SK-N-SH treated with all-trans-retinoic acid at 6 μM for 48 hours (cell line): ENCODE measurements around the gene MAP3K1.

Source experiments
- ARNTL ChIP-seq: fragments of 450-650 bp; formaldehyde crosslinking; IDR thresholded peaks from 2 replicates; pipeline ENCODE4 v1.5.0; 2020; ENCODE audit warnings: low read depth, mild to moderate bottlenecking, moderate library complexity, borderline replicate concordance
- ESRRG ChIP-seq: fragments of 250-450 bp; sonication (Bioruptor Pico); IDR thresholded peaks from 2 replicates; pipeline ENCODE4 v1.6.1; 2021; ENCODE audit warnings: mild to moderate bottlenecking
- ISL1 ChIP-seq: fragments of 250-450 bp; sonication (Bioruptor Pico); IDR thresholded peaks from 2 replicates; pipeline ENCODE4 v2.1.2; 2022; ENCODE audit warnings: mild to moderate bottlenecking, moderate library complexity
- PATZ1 ChIP-seq: fragments of 250-450 bp; sonication (Bioruptor Pico); IDR thresholded peaks from 2 replicates; pipeline ENCODE4 v1.8.0; 2020; ENCODE audit warnings: mild to moderate bottlenecking, moderate library complexity, borderline replicate concordance
- POU6F1 ChIP-seq: fragments of 250-450 bp; sonication (Bioruptor Pico); IDR thresholded peaks from 2 replicates; pipeline ENCODE4 v1.8.0; 2021; ENCODE audit warnings: low read depth, mild to moderate bottlenecking, moderate library complexity, borderline replicate concordance
- RARB ChIP-seq: fragments of 250-450 bp; sonication (Bioruptor Pico); IDR thresholded peaks from 2 replicates; pipeline ENCODE4 v1.8.0; 2021; ENCODE audit warnings: mild to moderate bottlenecking, moderate library complexity
- TOX ChIP-seq: fragments of 250-450 bp; sonication (Bioruptor Pico); IDR thresholded peaks from 2 replicates; pipeline ENCODE4 v1.8.0; 2021; ENCODE audit warnings: mild to moderate bottlenecking, moderate library complexity, borderline replicate concordance
- ZC3H10 ChIP-seq: fragments of 250-450 bp; sonication (Bioruptor Pico); IDR thresholded peaks from 2 replicates; pipeline ENCODE4 v1.5.1; 2021; ENCODE audit warnings: mild to moderate bottlenecking, moderate library complexity
- ZFP3 ChIP-seq: fragments of 250-450 bp; sonication (Bioruptor Pico); IDR thresholded peaks from 2 replicates; pipeline ENCODE4 v1.5.0; 2020; ENCODE audit warnings: mild to moderate bottlenecking, moderate library complexity
- ZFP30 ChIP-seq: fragments of 450-650 bp; formaldehyde crosslinking; IDR thresholded peaks from 2 replicates; pipeline ENCODE4 v1.5.0; 2022; ENCODE audit warnings: mild to moderate bottlenecking, moderate library complexity
- ZNF565 ChIP-seq: fragments of 450-650 bp; formaldehyde crosslinking; conservative IDR thresholded peaks from 2 replicates; pipeline ENCODE4 v1.5.0; 2020; ENCODE audit warnings: low read depth, mild to moderate bottlenecking, moderate library complexity
- ZNF70 ChIP-seq: fragments of 450-650 bp; formaldehyde crosslinking; IDR thresholded peaks from 2 replicates; pipeline ENCODE4 v1.5.0; 2020; ENCODE audit warnings: mild to moderate bottlenecking, moderate library complexity
- TF ChIP-seq, protein P1 (sequence below): fragments of 250-450 bp; sonication (Bioruptor Pico); IDR thresholded peaks from 2 replicates; pipeline ENCODE4 v1.5.0; 2020; ENCODE audit warnings: mild to moderate bottlenecking, moderate library complexity
- TF ChIP-seq, protein P2 (sequence below): fragments of 250-450 bp; sonication (Bioruptor Pico); IDR thresholded peaks from 2 replicates; pipeline ENCODE4 v1.5.1; 2020; ENCODE audit warnings: low read depth, mild to moderate bottlenecking, moderate library complexity

GRCh38 chr5:56941981-56942380 lies 126.6 kb downstream of the MAP3K1 start:
- TF ChIP-seq PATZ1 (CRISPR knock-in tag) (no peak), ESRRG (CRISPR knock-in tag) (no peak), ARNTL (no peak), ZFP30 (CRISPR knock-in tag) (no peak), ZNF70 (CRISPR knock-in tag) (no peak), ZC3H10 (no peak), TOX (CRISPR knock-in tag) (no peak), RARB (CRISPR knock-in tag) (no peak), POU6F1 (CRISPR knock-in tag) (no peak), ZNF565 (no peak), ZFP3 (no peak), ISL1 (CRISPR knock-in tag) (no peak)
- TF ChIP-seq, protein P1, sequence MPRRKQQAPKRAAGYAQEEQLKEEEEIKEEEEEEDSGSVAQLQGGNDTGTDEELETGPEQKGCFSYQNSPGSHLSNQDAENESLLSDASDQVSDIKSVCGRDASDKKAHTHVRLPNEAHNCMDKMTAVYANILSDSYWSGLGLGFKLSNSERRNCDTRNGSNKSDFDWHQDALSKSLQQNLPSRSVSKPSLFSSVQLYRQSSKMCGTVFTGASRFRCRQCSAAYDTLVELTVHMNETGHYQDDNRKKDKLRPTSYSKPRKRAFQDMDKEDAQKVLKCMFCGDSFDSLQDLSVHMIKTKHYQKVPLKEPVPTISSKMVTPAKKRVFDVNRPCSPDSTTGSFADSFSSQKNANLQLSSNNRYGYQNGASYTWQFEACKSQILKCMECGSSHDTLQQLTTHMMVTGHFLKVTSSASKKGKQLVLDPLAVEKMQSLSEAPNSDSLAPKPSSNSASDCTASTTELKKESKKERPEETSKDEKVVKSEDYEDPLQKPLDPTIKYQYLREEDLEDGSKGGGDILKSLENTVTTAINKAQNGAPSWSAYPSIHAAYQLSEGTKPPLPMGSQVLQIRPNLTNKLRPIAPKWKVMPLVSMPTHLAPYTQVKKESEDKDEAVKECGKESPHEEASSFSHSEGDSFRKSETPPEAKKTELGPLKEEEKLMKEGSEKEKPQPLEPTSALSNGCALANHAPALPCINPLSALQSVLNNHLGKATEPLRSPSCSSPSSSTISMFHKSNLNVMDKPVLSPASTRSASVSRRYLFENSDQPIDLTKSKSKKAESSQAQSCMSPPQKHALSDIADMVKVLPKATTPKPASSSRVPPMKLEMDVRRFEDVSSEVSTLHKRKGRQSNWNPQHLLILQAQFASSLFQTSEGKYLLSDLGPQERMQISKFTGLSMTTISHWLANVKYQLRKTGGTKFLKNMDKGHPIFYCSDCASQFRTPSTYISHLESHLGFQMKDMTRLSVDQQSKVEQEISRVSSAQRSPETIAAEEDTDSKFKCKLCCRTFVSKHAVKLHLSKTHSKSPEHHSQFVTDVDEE (CRISPR knock-in tag), result no peak
- TF ChIP-seq, protein P2, sequence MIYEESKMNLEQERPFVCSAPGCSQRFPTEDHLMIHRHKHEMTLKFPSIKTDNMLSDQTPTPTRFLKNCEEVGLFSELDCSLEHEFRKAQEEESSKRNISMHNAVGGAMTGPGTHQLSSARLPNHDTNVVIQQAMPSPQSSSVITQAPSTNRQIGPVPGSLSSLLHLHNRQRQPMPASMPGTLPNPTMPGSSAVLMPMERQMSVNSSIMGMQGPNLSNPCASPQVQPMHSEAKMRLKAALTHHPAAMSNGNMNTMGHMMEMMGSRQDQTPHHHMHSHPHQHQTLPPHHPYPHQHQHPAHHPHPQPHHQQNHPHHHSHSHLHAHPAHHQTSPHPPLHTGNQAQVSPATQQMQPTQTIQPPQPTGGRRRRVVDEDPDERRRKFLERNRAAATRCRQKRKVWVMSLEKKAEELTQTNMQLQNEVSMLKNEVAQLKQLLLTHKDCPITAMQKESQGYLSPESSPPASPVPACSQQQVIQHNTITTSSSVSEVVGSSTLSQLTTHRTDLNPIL, result no peak
